H1 (cell line): ENCODE results near the gene GRIK4. TPM values are rescaled to one million over a fixed set of nuclear protein-coding genes. Genes with fewer than 3 reads are reported as not detected.

Experiments
- BACH1 ChIP-seq: IDR thresholded peaks from 2 replicates; pipeline ENCODE4 v1.6.1; 2012; ENCODE audit warnings: low read length, improper control_type of control experiment
- USF2 ChIP-seq: IDR thresholded peaks from 2 replicates; pipeline ENCODE4 v1.6.1; 2011; ENCODE audit warnings: low read length, improper control_type of control experiment
- polyA plus RNA-seq, 7 experiments: library from polyadenylated mRNA; depleted of rRNA in 3 of 7; stranded (reverse) in 5 of 7; unstranded in 2 of 7; fragments of >200 nt in 5 of 7; fragments of 200-250 nt in 2 of 7; gene quantifications; 1 replicate in 5 of 7; 2 replicates in 1 of 7; 4 replicates in 1 of 7; pipeline versions ENCODE4 v1.2.1 to v1.2.3, GENCODE V29; 2011 to 2013; ENCODE audit warnings: missing spikeins in 2 of 7, mixed read lengths in 2 of 7
- total RNA-seq: library from RNA; stranded (reverse); fragmentation: NEBNext Ultra II Directional; extraction: Animal tissue kit (Norgen Biotek cat#: 25700); gene quantifications from 2 replicates; pipeline ENCODE4 v1.2.1, GENCODE V29; 2021

GRIK4 gene
- total and polyA plus RNA-seq, 2 of the 8 experiments (the other 6 are each of a cell fraction or from before 2014, with no cell fraction given) = 1.2 to 2.9 TPM

GRCh38 chr11:120500414-120501071, 11.0 kb upstream of the GRIK4 start (continued):
- TF ChIP-seq USF2 = no peak
- TF ChIP-seq BACH1 = no peak
